Ascending aorta (tissue), 2 donors: ENCODE data around the gene RNF14. TPM values are rescaled to one million over a fixed set of nuclear protein-coding genes. Genes with fewer than 3 reads are reported as not detected.

Source experiments
- DNase-seq, 2 donors: peaks; one replicate each; pipeline ENCODE4 v3.0.0-alpha.2; 2019; ENCODE audit warnings: low spot score in 2 of 2
- H3K27ac ChIP-seq, 2 donors: fragments of 200-600 bp; sonication (generic); one replicate each; pipeline ENCODE4 v1.5.1; 2016 to 2017; ENCODE audit warnings: mild to moderate bottlenecking in 1 of 2
- H3K27me3 ChIP-seq: fragments of 200-600 bp; sonication (generic); one replicate; pipeline ENCODE4 v1.5.1; 2017
- H3K36me3 ChIP-seq, 2 donors: fragments of 200-600 bp; sonication (generic); one replicate each; pipeline ENCODE4 v1.5.1; 2016
- H3K4me1 ChIP-seq, 2 donors: fragments of 200-600 bp; sonication (generic); one replicate each; pipeline ENCODE4 v1.5.1; 2016 to 2017; ENCODE audit warnings: mild to moderate bottlenecking in 1 of 2
- H3K4me3 ChIP-seq, 2 donors: fragments of 200-600 bp; sonication (generic); one replicate each; pipeline ENCODE4 v1.5.1; 2016 to 2017; ENCODE audit warnings: mild to moderate bottlenecking in 1 of 2
- H3K9me3 ChIP-seq, 2 donors: fragments of 200-600 bp; sonication (generic); one replicate each; pipeline ENCODE4 v1.5.1; 2016
- intact Hi-C: fragments of 100-400 bp; cut with DNase I; formaldehyde crosslinking; loops from one replicate; pipeline ENCODE4 v1.15.1; 2023
- total RNA-seq: library from RNA; depleted of rRNA; stranded (reverse); fragments of >200 nt; gene quantifications from one replicate; pipeline ENCODE4 v1.1.0, GENCODE V29; 2016
- TF ChIP-seq, protein P1 (sequence below), 3 experiments: fragments of 200-600 bp in 2 of 3; fragments of 450-650 bp in 1 of 3; sonication (generic) in 2 of 3; IDR thresholded peaks; one replicate each; pipeline ENCODE4 v1.5.1; 2016 to 2019; ENCODE audit warnings: antibody characterized with exemption in 3 of 3, mild to moderate bottlenecking in 1 of 3, moderate library complexity in 1 of 3

RNF14 gene
- total RNA-seq, 1 donor from 2014 or later = 8.8 TPM

- H3K9me3 ChIP-seq = no peaks in the 10 kb centered on the region
- DNase-seq = no peak
- TF ChIP-seq, protein P1, sequence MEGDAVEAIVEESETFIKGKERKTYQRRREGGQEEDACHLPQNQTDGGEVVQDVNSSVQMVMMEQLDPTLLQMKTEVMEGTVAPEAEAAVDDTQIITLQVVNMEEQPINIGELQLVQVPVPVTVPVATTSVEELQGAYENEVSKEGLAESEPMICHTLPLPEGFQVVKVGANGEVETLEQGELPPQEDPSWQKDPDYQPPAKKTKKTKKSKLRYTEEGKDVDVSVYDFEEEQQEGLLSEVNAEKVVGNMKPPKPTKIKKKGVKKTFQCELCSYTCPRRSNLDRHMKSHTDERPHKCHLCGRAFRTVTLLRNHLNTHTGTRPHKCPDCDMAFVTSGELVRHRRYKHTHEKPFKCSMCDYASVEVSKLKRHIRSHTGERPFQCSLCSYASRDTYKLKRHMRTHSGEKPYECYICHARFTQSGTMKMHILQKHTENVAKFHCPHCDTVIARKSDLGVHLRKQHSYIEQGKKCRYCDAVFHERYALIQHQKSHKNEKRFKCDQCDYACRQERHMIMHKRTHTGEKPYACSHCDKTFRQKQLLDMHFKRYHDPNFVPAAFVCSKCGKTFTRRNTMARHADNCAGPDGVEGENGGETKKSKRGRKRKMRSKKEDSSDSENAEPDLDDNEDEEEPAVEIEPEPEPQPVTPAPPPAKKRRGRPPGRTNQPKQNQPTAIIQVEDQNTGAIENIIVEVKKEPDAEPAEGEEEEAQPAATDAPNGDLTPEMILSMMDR (IDR thresholded peaks at IDR 0.05) = no peak
- H3K4me3 ChIP-seq = no peak overlapping the region
- H3K27ac ChIP-seq = no peak overlapping the region
- intact Hi-C loops = no loop called here
- peaks cover 8 to 21% of the 10 kb centered on the region in 2 donors for H3K4me1 ChIP-seq
- no peaks in the 10 kb centered on the region for H3K27me3 ChIP-seq
- H3K36me3 ChIP-seq = peaks cover 47 to 58% of the 10 kb centered on the region in 2 donors
These were observed 42.5 kb upstream of the RNF14 start for GRCh38 chr5:141926434-141926833.

DNA sequence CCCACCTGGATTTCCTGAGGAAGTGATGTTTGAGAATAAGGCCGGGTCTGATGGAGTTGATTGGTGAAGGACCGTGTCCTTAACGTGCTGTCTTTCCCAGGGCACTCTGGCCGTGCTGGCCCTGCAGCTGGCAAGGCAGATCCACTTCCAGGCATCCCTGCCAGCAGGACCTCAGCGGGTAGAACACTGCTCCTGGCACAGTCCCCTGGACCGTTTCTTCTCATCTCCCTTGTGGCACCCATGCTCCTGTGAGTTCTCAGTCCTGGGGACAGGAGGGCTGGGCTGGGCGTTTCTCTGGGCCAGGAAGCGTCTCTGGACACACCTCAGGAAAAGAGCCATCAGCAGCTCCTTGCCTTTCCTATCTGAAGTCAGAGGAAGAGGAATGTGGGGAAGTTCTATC lies 40.9 kb upstream of the RNF14 start:
- H3K4me1 ChIP-seq = peaks cover 8 to 17% of the 10 kb centered on the region in 2 donors
- no peak overlapping the region for H3K4me3 ChIP-seq
- TF ChIP-seq, protein P1 (IDR thresholded peaks at IDR 0.05) = no peak
- H3K36me3 ChIP-seq = peaks cover 60 to 72% of the 10 kb centered on the region in 2 donors
- no peak for DNase-seq
- intact Hi-C loops = no loop called here
- H3K9me3 ChIP-seq = no peaks in the 10 kb centered on the region
- no peak overlapping the region for H3K27ac ChIP-seq
- H3K27me3 ChIP-seq = no peaks in the 10 kb centered on the region

GRCh38 chr5:141929398-141930058 lies 39.4 kb upstream of the RNF14 start:
- Histone ChIP-seq H3K36me3 (peaks cover 63 to 80% of the 10 kb centered on the region in 2 donors), H3K27me3 (no peaks in the 10 kb centered on the region), H3K4me1 (peaks cover 3 to 19% of the 10 kb centered on the region in 2 donors), H3K27ac (peak overlapping the region; percentile 74 to 80), H3K4me3 (no peak overlapping the region), H3K9me3 (no peaks in the 10 kb centered on the region)
- TF ChIP-seq, protein P1 (IDR thresholded peaks at IDR 0.05) = peak in 1 of 3 experiments; percentile 27
- DNase-seq = peak in 1 of 2 donors; percentile 76
- intact Hi-C loops = no loop called here

DNA sequence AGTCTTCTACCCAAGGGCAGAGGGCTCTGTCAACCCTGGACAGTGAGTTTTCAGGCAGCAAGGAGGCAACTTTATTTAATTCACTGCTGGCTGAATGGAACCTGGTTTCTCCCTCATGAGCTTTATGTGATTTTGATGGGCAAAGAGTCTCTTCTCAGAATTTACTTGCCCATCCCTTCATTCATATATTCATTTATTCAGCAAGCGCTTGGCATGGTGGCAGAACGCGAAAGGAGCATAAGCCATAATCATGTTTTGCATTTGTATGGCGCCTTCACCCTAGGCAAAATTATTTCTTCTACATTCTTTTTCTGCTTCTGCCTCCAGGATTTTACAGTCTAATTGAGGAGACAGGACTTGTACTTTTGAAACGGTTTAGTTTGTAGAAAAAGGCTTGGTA lies 37.2 kb upstream of the RNF14 start:
- TF ChIP-seq, protein P1 (IDR thresholded peaks at IDR 0.05) = no peak
- peaks cover 10 to 23% of the 10 kb centered on the region in 2 donors for H3K4me1 ChIP-seq
- H3K27ac ChIP-seq = no peak overlapping the region
- no peaks in the 10 kb centered on the region for H3K9me3 ChIP-seq
- intact Hi-C loops = no loop called here
- no peak for DNase-seq
- no peak overlapping the region for H3K4me3 ChIP-seq
- H3K27me3 ChIP-seq = no peaks in the 10 kb centered on the region
- H3K36me3 ChIP-seq = peaks cover 65 to 80% of the 10 kb centered on the region in 2 donors

DNA sequence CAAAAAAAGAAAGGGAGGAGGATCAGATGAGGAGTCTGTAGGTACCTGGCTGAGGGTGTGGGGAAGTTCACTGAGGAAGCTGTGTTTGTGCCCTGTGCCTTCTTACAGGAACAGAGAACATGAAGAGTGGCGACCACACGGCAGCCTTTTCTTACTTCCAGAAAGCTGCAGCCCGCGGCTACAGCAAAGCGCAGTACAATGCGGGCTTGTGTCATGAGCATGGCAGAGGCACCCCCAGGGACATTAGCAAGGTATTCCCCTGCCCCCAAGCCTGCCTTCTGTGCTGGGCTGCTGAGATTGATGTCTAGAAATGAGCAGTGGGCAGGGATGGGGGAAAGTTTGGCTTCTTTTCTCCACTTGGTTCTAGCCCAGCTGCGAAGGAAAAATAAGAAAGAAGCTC lies 35.8 kb upstream of the RNF14 start:
- Histone ChIP-seq H3K4me1 (peaks cover 10 to 23% of the 10 kb centered on the region in 2 donors), H3K27ac (peak overlapping the region in 1 of 2 donors; percentile 80), H3K4me3 (no peak overlapping the region), H3K27me3 (no peaks in the 10 kb centered on the region), H3K36me3 (peaks cover 71 to 78% of the 10 kb centered on the region in 2 donors), H3K9me3 (no peaks in the 10 kb centered on the region)
- TF ChIP-seq, protein P1 (IDR thresholded peaks at IDR 0.05) = no peak
- no peak for DNase-seq
- intact Hi-C loops = no loop called here
